ENCODE measurements around the gene CA11.
A peak's percentile ranks its signal among the peaks of the same experiment; 100 is the strongest.

The CA11 gene

DNA sequence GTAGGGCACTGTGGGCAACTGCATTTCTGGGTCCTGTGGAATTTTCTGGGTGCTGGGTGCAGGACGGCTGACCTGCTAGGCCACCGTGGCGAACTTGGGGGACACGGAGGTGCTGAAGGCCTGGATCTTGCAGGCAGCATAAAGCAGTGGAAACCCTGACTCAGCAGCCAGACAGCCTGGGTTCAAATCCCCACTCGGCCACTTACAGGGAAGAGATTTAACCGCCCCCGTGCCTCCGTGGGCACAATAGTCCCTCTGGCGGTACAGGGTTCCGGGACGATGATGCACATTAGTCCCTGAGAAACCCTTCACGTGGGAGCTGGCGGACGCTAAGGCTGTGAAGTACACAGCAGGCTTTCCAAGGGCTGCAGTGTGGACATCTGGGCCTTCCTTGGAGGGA is 34.1 kb downstream of the CA11 start:
- no peak for DNase-seq

DNA sequence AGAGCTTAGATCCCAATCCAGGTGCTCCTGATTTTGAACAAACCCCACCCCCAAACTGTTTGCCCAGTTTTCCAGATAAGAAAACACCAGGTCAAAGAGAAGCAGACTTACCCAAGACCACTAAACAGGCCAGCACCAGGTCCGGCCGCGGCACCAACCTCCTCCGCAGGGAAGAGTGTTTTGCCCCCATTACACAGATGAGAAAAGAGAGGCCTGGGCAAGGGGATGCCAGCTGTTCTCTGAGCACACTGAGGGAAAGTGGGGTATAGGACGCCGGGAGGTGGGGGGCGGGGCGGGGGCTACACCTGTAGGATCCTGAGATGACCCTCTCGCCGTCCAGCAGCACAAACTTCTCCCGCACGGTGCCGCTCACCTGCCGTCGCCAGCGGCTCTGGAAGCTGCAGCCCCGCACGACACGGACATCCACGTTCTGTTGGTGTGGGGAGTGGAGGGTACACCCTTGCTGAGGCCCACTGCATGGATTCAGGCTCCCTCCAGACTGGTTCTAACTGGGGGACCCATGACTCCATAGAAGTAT is 36.3 kb downstream of the CA11 start:
- no peak for DNase-seq

DNA sequence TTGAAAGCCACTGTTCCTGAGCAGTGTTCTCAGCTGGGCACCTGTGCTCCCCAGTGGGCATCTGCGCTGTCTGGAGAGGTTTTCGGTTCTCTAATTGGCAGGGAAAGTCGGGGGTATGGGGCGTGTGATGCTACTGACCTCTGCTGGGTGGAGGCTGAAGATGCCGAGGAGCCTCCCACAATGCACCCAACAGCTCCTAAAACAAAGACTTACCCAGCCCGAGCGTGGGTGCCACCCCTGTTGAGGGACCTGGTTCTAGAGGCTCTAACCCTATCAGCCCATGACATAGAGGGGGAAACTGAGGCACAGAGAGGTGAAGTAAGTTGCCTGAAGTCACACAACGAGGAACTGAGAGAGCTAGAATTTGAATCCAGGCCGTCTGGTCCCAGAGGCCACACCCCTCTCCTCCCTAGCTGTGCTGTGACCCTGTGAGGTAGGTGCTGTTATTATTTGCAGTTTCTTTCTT is 37.2 kb downstream of the CA11 start:
- peak; percentile 48 for DNase-seq

DNA sequence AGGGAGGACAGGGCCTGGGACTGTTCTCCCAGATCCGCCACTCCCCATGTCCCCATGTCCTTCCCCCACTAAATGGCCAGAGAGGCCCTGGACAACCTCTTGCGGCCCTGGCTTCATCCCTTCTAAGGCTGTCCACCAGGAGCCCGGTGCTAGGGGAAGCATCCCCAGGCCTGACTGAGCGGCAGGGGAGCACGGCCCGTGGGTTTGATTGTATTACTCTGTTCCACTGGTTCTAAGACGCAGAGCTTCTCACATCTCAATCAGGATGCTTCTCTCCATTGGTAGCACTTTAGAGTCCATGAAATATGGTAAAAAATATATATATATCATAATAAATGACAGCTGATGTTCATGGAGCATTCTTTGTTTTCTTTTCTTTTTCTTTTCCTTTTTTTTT is 38.6 kb downstream of the CA11 start:
- no peak for DNase-seq

DNA sequence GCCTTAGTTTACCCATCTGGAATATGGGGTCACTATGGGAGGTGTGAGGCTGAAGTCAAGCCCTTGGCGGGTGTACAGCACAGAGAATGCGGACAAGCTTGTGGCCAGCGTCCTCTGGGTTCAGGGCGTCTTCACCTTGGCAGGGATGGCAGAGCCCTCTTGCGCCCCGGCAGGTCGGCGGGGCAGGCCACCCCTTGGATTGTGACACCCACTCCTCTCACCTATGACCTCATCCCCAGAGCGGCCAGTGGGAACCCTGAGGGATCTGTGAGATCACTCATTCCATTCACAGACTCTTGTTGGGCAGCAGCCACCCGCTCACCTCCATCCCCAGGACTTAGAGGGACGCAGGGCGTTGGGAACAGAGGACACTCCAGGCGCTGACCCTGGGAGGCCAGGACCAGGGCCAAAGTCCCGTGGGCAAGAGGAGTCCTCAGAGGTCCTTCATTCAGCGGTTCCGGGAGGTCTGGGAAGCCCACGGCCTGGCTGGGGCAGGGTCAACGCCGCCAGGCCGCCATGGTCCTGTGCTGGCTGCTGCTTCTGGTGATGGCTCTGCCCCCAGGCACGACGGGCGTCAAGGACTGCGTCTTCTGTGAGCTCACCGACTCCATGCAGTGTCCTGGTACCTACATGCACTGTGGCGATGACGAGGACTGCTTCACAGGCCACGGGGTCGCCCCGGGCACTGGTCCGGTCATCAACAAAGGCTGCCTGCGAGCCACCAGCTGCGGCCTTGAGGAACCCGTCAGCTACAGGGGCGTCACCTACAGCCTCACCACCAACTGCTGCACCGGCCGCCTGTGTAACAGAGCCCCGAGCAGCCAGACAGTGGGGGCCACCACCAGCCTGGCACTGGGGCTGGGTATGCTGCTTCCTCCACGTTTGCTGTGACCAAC is 39.3 kb downstream of the CA11 start, which contains the start of gene SPACA4:
Gene SPACA4, plus strand, starts transcription at position 280 of the 896 bp plus-strand sequence. Its CDS starts 237 bp downstream, at position 517.
- no peak for DNase-seq

DNA sequence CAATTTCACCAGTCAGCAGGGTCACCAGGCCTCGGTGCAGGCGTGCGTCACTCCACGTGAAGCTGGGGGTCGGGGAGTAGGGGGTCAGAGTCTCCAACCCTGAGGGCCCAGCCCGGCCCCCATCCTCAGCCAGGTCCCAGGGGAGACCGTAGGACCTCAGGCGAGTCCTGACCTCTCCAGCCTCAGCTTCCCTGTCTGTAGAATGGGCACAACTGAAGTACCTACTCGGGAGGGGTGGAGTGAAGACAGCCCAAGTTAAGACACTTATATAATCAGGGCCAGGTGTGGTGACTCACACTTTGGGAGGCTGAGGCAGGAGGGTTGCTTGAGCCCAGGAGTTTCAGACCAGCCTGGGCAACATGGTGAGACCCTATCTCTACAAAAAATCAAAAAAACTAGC is 42.1 kb downstream of the CA11 start:
- no peak for DNase-seq

DNA sequence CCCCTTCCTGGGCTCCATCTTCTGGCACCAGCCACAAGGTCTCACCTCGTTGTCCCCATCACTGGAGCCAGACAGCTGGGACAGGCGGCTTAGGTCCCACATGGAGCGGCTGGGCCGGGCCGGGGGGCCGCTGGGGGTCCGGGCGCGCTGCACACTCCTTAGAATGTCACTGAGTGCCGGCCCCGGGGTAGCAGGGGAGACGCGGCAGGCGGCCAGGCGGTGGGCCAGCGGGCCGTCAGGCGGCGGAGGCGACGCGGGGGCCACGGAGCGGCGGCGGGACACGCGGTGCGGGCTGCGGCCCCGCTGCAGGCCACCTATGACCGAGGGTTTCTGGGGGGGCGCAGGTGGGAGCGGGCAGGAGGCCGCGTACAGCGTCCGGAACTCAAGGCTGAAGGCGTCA is 42.5 kb downstream of the CA11 start:
- no peak for DNase-seq

DNA sequence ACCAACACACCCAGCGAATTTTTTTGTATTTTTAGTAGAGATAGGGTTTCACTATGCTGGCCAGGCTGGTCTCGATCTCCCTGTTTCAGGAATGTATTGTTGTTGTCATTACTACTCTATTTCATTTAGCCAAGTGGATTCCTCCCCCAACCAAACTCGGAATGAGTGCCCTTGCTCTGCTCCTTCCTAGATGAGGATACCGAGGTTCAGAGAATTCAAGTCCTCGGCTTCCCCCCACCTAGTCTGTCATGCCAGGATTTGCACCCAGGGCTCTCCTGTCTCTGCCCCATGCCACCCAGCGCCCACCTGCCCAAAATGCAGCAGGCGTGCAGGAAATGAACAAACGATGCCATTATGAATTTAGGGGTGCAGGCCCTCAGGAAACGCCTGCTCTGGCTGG is 43.0 kb downstream of the CA11 start:
- DNase-seq: no peak

DNA sequence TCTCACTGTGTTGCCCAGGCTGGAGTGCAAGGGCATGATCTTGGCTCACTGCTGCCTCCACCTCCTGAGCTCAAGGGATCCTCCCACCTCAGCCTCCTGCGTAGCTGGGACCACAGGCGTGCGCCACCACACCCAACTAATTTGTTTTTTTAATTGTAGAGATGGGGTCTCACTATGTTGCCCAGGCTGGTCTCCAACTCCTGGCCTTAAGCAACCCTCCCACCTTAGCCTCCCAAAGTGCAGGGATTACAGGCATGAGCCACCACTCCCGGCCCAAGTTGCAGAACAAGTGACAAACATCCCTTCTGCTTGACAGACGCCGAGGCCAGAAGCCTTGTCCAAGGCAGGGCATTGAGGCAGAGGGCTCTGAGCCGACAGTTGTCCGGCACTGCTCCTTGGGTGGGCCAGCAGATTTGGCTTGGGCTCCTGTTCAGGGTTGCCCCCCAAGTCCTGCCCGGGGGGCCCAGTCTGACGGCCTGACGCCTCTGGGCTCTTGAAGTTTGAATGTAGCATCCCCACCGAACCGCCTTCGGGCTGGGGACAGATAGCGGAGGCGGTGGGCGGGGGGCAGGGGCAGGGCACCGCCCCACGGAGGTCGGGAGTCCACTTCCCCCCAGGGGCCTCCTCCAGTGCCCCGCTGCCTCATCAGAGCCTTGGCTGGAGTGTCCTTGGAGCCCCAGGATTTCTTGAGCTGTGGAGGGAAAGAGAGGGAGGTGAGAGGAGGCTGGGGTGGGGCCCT is 45.1 kb downstream of the CA11 start:
- DNase-seq: no peak

DNA sequence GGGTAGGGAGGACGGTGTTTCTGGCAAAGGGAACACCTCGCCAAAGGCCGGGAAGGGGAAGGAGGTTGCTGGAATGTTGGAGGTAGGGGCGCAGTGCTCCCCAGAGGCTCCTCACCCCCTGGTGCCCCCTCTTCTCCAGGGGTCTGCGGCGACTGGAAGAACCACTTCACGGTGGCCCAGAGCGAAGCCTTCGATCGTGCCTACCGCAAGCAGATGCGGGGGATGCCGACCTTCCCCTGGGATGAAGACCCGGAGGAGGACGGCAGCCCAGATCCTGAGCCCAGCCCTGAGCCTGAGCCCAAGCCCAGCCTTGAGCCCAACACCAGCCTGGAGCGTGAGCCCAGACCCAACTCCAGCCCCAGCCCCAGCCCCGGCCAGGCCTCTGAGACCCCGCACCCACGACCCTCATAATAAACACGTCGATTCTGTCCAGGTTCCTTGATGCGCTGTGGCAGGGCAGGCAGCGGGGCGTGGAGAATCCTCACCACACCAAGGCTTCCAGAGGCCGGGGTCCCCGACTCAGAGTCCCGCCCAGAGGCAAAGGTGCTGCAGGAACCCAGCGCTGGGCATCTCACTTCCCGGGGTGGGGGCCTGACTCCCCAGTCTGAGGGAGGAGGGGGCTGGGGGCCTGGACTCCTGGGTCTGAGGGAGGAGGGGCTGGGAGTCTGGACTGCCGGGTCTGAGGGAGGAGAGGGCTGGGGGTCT is 46.8 kb downstream of the CA11 start:
- DNase-seq: no peak

DNA sequence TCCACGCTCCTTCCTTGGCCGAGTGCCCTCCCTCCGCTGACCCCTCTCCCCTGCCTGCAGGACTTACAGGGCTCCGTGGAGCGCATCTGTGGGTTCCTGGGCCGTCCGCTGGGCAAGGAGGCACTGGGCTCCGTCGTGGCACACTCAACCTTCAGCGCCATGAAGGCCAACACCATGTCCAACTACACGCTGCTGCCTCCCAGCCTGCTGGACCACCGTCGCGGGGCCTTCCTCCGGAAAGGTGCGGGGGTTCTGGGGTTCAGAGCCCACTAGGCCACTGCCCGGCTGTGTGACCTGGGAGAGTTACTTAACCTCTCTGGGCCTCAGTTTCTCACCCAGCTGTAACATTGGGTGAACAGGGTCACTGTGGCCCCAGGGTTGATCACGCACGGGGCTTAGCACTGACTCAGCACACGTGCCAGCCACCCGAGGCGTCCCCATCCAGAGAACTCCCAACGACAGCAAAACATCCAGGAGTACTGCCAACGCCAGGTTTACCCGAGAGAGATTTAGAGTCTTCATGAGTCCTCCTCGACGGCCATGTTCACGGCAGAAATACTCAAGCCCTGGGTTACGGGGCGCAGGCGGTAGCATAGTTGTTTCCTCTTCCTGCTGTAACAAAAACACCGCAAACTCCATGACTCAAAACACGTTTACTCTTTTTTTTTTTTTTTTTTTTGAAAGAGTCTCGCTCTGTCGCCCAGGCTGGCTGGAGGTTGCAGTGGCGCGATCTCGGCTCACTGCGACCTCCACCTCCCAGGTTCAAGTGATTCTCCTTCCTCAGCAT is 49.1 kb downstream of the CA11 start:
- DNase-seq: peak; percentile 26

DNA sequence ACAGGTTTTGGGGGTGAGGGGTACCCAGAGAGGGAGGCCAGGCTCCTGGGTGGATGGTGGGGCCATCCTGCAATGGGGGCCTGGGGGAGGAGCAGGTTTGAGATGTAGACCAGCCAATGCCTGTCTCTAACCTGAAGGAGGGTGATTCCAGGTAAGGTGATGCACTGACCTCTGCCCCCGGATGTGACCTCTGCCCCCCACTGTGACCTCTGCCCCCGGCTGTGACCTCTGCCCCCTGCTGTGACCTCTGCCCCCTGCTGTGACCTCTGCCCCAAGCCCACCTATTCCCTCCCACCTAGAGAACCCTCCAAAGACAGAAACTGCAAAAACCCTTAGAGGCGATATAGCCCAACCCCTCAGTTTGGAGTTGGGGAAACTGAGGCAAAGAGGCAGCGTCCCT is 49.8 kb downstream of the CA11 start:
- no peak for DNase-seq

DNA sequence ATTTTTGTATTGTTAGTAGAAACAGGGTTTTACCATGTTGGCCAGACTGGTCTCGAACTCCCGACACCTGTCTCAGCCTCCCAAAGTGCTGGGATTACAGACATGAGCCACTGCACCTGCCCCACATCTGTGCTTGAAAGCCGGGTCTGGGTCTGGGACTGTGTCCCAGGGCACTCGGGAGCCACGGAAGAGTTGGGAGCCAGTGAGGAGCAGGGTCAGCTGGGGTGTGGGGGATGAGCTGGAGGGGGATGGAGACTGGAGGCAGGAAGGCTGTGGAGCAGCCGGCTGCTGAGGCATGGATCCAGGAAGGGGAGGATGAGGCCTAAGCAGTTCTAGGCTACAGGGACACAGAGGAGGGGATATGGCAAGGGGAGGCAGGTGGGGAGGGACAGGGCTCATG is 50.2 kb downstream of the CA11 start:
- DNase-seq: no peak

DNA sequence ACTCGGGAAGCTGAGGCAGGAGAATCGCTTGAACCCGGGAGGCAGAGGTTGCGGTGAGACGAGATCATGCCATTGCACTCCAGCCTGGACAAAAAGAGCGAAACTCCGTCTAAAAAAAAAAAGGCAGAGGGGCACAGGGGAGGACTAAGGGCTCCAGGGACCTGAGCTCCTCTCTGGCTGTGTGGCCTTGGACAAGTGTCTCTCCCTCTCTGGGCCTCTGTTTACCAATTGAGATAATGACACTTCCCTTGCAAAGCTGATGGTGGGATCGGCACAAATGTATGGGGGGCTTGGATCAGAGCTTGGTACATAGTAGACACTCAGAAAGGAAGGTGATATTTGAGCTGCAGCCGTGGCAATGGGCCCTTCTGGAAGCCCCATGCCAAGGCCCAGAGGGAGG is 50.8 kb downstream of the CA11 start:
- no peak for DNase-seq

DNA sequence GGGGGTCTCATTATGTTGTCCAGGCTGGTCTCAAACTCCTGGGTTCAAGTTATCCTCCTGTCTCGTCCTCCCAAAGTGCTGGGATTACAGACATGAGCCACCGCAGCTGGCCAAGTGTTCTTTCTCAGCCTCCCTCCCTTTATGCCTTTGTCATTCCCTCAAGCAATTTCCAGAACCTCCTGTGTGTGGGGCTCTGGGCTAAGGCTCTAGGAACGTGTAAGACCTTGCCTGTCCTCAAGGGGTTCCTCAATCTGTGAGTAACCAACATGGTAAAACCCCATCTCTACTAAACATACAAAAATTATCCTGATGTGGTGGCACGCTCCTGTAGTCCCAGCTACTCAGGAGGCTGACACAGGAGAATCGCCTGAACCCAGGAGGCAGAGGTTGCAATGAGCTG is 55.0 kb downstream of the CA11 start:
- DNase-seq: no peak

DNA sequence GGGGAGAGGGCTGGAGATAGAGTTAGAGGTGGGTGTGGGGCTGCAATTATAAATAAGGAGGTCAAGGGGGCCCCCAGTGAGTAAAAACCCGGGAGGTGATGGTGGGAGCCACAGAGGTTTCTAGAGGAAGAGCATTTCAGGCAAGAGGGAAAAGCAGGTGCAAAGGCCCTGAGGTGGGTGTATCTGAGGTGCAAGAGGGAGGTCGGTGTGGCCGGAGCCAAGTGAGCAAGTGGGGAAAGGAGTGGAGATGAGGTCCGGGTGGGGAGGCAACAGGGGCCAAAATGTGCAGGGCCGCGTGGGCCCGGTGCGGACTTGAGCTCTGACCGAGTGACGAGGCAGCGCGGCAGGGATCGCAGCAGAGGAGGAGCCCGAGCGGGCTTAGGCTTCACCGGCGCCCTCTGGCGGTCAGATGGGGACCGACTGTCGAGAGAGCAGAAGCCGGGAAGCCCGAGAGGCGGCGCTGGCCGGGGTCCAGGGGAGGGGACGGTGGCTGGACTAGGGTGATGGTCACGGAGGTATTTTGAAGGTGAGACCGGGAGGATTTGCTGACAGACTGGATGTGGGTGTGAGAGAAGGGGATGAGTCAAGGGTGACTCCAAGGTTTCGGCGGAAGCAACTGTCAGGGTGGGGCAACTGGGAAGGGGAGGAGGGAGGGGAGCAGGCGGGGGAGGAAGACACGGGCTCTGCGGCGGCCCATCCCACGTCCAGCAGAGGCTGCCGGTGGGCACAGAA is 57.2 kb downstream of the CA11 start:
- DNase-seq: peak; percentile 88
